Ecto neural progenitor cell (in vitro differentiated cells): ENCODE results near the gene SLC9A3.

Experiments used
- DNase-seq: peaks from one replicate; pipeline ENCODE4 v3.0.0-alpha.2; 2018; ENCODE audit warnings: low spot score

Gene SLC9A3

DNA sequence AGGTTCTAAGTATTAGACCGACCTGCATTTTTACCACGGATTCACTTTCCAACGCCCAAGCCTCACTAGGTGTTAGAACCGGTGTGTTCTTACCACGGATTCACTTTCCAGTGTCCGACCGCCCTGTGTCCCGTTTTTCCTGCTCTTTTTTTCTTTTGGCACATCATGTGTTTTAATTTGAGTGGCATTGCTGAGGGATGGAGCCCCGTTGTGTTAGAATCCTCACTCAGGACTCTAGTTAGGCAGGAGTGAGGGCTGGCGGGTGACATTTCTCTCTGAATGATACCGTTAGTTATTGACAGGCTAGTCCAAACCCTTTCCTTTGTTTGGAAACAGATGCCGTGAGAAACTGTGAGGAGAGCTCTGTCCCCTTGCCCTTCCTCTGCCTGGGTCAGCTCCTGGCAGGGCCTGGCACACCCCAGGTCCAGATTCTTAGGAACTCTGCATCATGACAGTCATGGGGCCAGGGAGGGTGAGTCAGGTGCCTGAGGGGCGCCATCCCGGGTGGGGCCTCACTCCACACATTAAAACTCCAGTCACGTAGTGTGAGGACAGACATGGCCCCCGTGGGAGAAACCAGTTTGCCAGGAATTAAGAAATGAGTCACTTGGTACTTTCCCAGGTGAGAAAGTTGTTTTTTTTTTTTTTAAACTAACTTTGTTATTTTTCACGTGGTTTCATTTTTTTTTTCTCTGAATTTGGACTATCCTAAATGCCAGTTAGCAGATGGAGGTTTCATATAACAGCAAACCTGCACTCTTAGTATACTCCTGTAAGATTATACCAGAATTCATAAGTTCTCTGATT lies 65.5 kb downstream of the SLC9A3 start:
- DNase-seq: no peak

GRCh38 chr5:457195-457961 lies 66.9 kb downstream of the SLC9A3 start:
- DNase-seq: no peak

GRCh38 chr5:456351-457194 lies 67.7 kb downstream of the SLC9A3 start:
- DNase-seq: no peak

DNA sequence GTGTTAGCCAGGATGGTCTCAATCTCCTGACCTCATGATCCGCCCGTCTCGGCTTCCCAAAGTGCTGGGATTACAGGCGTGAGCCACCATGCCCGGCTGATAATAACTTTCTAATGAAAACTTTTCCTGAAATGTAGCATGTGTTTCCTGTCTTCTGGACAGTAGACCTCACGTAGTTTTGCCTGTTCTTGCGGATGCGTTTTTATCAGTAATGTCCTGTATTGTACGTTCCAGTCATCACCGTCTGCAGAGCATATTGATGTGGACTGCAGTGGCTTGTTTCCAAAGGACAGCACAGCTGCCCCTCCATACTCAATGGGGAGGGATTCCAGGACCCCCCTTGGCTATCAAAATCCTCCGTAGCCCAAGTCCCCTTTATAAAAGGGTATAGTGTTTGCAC lies 68.4 kb downstream of the SLC9A3 start:
- DNase-seq: no peak

DNA sequence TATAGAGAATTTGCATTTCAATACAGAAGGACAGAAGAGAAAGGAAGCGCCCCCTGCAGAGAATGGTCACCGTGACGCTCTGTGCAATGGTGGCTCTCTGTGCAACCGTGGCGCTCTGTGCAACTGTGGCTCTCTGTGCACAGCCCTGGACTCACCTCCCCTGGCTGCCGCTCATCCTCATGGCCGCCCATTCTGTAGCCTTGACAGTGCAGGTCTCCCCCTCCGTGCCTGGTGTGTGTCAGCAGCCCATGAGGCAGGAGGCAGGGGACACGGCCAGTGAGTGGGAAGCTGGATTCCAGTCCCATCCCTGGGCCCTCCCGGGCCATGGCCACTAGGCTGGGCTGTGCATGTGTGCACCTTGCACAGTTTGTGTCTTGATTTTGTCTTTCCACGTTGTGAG lies 69.3 kb downstream of the SLC9A3 start:
- DNase-seq: no peak

DNA sequence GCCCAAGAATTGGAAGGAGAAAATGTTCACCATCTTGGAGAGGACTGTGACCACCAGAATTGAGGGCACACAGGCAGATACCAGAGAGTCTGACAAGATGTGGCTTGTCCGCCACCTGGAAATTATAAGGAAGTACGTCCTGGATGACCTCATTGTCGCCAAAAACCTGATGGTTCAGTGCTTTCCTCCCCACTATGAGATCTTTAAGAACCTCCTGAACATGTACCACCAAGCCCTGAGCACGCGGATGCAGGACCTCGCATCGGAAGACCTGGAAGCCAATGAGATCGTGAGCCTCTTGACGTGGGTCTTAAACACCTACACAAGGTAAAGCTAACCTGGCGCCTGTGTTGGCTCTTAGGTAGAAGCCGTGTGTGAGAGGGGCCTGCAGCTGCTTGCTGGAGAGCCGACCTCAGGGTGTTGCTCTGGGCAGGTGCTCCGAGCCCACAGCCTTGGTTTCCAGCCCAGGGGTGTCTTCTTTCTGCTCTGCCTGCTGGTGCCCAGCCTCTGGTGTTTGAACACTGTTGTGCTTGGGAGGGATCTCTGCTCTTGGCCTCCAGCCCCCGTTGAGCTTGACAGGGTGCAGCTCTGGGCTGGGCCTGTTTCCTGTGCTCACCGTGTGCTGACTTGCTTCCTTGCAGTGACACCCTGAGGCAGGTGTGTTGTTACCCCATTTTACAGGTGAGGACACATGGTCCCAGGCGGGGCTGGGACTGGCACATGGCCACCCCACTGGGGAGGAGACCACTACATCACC lies 70.3 kb downstream of the SLC9A3 start:
- DNase-seq: no peak

DNA sequence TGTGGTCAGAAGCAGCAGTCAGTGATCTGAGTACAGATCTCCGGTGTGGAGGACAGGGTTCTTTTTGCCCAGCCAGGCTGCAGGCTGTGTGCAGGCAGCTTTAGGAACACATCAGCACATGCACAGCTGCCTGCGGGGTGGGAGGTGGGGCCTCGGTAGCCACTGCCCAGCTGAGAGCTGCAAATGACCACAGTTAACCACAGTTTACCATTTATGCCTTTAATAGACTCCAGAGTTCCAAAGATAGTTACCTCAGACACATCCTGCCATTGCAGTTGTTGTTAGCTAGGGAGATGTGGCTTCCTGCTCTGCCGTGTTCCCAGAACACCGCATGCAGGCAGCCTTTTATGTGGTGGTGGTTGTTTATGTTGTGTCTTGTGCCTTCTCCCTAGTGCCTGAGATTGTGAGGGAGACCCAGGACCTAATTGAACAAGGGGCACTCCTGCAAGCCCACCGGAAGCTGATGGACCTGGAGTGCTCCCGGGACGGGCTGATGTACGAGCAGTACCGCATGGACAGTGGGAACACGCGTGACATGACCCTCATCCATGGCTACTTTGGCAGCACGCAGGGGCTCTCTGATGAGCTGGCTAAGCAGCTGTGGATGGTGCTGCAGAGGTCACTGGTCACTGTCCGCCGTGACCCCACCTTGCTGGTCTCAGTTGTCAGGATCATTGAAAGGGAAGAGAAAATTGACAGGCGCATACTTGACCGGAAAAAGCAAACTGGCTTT lies 71.1 kb downstream of the SLC9A3 start:
- DNase-seq: no peak

GRCh38 chr5:451587-452458 lies 72.4 kb downstream of the SLC9A3 start:
- DNase-seq: no peak

DNA sequence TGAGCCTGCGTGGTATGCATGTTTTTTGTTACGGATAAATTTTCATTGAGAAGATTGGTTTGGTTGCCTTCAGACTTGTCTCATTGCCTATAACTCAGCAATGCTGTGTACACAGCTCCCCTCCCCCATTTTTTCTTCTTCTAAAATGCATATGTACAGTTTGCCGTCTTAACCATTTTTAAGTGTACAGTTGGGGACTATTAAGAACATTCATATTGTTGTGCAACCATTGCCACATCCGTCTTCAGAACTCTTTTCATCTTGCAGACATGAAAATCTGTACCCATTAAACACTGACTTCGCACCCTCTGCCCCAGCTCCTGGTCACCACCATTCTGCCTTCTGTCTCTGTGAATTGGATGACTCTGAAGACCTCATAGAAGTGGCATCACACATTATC lies 75.1 kb downstream of the SLC9A3 start:
- no peak for DNase-seq

DNA sequence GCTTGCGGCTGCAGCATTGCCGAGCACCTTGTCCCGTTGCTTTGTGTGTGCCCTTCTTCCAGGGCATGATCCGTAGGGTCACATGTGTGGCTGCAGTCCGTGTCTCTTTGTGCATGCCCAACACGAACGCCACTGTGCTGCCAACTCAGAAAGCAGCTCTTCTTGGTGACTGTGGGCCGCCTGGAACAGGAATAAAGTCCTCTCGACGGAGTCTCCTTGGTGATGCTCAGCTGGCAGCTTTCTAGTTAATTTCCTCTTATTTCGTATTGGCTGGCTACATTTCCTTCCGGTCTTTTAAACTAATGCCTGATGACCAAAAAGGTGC lies 75.5 kb downstream of the SLC9A3 start:
- no peak for DNase-seq

- DNase-seq: no peak
Measured at GRCh38 chr5:448061-448765, 76.0 kb downstream of the SLC9A3 start.

DNA sequence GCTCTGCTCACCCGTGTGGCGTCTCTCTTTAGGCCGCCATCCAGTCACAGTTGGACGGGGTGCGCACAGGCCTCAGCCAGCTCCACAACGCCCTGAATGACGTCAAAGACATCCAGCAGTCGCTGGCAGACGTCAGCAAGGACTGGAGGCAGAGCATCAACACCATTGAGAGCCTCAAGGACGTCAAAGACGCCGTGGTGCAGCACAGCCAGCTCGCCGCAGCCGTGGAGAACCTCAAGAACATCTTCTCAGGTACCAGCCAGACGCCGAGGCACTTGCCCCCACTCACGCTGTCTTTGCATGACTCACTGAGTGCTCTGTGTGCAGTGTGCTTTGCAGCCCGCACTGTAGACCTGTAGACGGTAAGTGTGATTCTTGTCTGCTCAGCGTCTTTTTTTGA lies 76.7 kb downstream of the SLC9A3 start:
- DNase-seq: no peak

DNA sequence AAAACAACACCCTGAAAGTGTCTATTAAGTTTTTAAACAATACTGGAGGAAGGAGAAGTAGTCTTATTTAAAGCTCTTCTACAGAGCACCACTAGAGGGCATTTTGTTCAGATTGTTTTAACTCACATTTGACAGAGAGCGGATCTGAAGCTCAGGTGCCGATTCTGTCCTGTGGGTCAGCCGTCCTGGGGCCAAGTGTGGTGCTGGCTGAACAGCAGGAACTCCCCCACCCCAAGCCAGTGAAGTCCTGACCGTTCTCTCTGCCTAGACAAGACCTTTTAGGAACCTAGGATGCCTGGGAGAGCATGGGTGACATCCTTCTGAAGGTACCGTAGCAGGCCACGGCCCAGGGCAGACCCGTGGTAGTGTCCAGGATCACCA lies 77.4 kb downstream of the SLC9A3 start:
- DNase-seq: no peak

DNA sequence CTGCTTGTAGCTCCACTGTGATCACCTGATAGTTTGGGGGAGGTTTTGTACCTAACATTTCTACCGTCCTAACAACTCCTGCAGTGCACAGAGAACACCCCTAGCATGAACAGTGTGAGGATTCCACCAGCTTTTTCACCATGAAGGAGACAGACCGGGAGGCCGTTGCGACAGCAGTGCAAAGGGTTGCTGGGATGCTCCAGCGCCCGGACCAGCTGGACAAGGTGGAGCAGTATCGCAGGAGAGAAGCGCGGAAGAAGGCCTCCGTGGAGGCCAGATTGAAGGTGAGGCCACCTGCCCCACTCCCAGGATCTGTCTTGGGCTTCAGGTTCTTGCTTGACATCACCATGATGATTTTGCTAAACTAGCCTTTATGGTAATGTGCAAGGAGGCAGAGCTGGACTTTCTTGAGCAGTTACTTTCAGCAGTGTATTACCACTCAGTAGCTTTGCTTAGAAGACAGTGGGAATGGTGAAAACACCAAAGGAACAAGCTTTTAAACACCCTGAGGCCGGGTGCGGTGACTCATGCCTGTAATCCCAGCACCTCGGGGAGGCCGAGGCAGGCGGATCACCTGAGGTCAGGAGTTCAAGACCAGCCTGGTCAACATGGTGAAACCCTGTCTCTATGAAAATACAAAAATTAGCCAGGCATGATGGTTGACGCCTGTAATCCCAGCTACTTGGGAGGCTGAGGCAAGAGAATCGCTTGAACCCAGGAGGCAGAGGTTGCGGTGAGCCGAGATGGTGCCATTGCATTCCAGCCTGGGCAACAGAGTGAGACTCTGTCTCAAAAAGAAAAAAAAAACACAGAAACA lies 78.0 kb downstream of the SLC9A3 start:
- no peak for DNase-seq

GRCh38 chr5:445591-445990 lies 78.7 kb downstream of the SLC9A3 start:
- no peak for DNase-seq

GRCh38 chr5:444226-444625 lies 80.0 kb downstream of the SLC9A3 start:
- no peak for DNase-seq

- DNase-seq: no peak
Measured at GRCh38 chr5:443239-444151, 80.8 kb downstream of the SLC9A3 start.
